Measurements from ENCODE around the gene OR7A5. TPM values are rescaled to one million over a fixed set of nuclear protein-coding genes. Genes with fewer than 3 reads are reported as not detected.

The OR7A5 gene
- total and polyA plus RNA-seq, 2 experiments from 2014 or later = not detected

- no peak overlapping the region for H3K4me2 ChIP-seq (ENCODE audit: unreplicated experiment)
- H4K20me1 ChIP-seq (ENCODE audit: insufficient read depth) = no peaks in the 10 kb centered on the region
- in situ Hi-C loops (cut with MboI) = no loop called here
- H3K36me3 ChIP-seq (ENCODE audit: low read depth) = no peaks in the 10 kb centered on the region
- no peak overlapping the region for H3K4me3 ChIP-seq
- H3F3A ChIP-seq (ENCODE audit: insufficient read depth) = no peaks in the 10 kb centered on the region
- H3K4me1 ChIP-seq (ENCODE audit: insufficient read depth) = no peaks in the 10 kb centered on the region
- TF ChIP-seq EZH2phosphoT487 (IDR thresholded peaks at IDR 0.05; ENCODE audit: insufficient read depth, low read depth) = no peak
- TF ChIP-seq EZH2 (IDR thresholded peaks at IDR 0.05; ENCODE audit: insufficient read depth, poor library complexity, severe bottlenecking) = no peak
- WGBS, 2 experiments (ENCODE audit: low coverage in 1 of 2, low lambda C conversion rate in 2 of 2, missing lambda C conversion rate in 2 of 2) = 2% methylated on average over 6 of the region's 6 CpGs
- H3K27me3 ChIP-seq (replicated peaks; ENCODE audit: insufficient read depth) = no peaks in the 10 kb centered on the region
- no peaks in the 10 kb centered on the region for H3K79me2 ChIP-seq (ENCODE audit: insufficient read depth)
- no peaks in the 10 kb centered on the region for H3K9me3 ChIP-seq (ENCODE audit: low read depth)
- no peak overlapping the region for H2AFZ ChIP-seq
- H3K27ac ChIP-seq = no peak overlapping the region
- H3K9me2 ChIP-seq (ENCODE audit: insufficient read depth) = no peaks in the 10 kb centered on the region
- H3K9ac ChIP-seq = no peak overlapping the region
- no peak for DNase-seq
Observed at GRCh38 chr19:14843578-14843977, 8.6 kb upstream of the OR7A5 start.

- H3K4me3 ChIP-seq = no peak overlapping the region
- WGBS, 2 experiments (ENCODE audit: low coverage in 1 of 2, low lambda C conversion rate in 2 of 2, missing lambda C conversion rate in 2 of 2) = 0% methylated on average over 2 of the region's 2 CpGs
- H3K9me3 ChIP-seq (ENCODE audit: low read depth) = no peaks in the 10 kb centered on the region
- H3K27ac ChIP-seq = no peak overlapping the region
- in situ Hi-C loops (cut with MboI) = no loop called here
- H3K36me3 ChIP-seq (ENCODE audit: low read depth) = no peaks in the 10 kb centered on the region
- TF ChIP-seq EZH2phosphoT487 (IDR thresholded peaks at IDR 0.05; ENCODE audit: insufficient read depth, low read depth) = no peak
- TF ChIP-seq EZH2 (IDR thresholded peaks at IDR 0.05; ENCODE audit: insufficient read depth, poor library complexity, severe bottlenecking) = no peak
- no peaks in the 10 kb centered on the region for H3K79me2 ChIP-seq (ENCODE audit: insufficient read depth)
- H3K9ac ChIP-seq = no peak overlapping the region
- H2AFZ ChIP-seq = no peak overlapping the region
- no peak overlapping the region for H3K4me2 ChIP-seq (ENCODE audit: unreplicated experiment)
- no peak for DNase-seq
- no peaks in the 10 kb centered on the region for H4K20me1 ChIP-seq (ENCODE audit: insufficient read depth)
- no peaks in the 10 kb centered on the region for H3K4me1 ChIP-seq (ENCODE audit: insufficient read depth)
- H3F3A ChIP-seq (ENCODE audit: insufficient read depth) = no peaks in the 10 kb centered on the region
- no peaks in the 10 kb centered on the region for H3K27me3 ChIP-seq (replicated peaks; ENCODE audit: insufficient read depth)
- no peaks in the 10 kb centered on the region for H3K9me2 ChIP-seq (ENCODE audit: insufficient read depth)
Observed at GRCh38 chr19:14843169-14843568, 8.2 kb upstream of the OR7A5 start.

GRCh38 chr19:14840206-14840605 is 5.2 kb upstream of the OR7A5 start:
- H2AFZ ChIP-seq = no peak overlapping the region
- H3K9ac ChIP-seq = no peak overlapping the region
- no peaks in the 10 kb centered on the region for H3K79me2 ChIP-seq (ENCODE audit: insufficient read depth)
- no peak overlapping the region for H3K4me3 ChIP-seq
- H3K4me1 ChIP-seq (ENCODE audit: insufficient read depth) = no peaks in the 10 kb centered on the region
- no peaks in the 10 kb centered on the region for H3K9me2 ChIP-seq (ENCODE audit: insufficient read depth)
- in situ Hi-C loops (cut with MboI) = no loop called here
- H3K27me3 ChIP-seq (replicated peaks; ENCODE audit: insufficient read depth) = no peaks in the 10 kb centered on the region
- H3F3A ChIP-seq (ENCODE audit: insufficient read depth) = no peaks in the 10 kb centered on the region
- DNase-seq = no peak
- TF ChIP-seq EZH2phosphoT487 (IDR thresholded peaks at IDR 0.05; ENCODE audit: insufficient read depth, low read depth) (no peak), EZH2 (IDR thresholded peaks at IDR 0.05; ENCODE audit: insufficient read depth, poor library complexity, severe bottlenecking) (no peak)
- H3K4me2 ChIP-seq (ENCODE audit: unreplicated experiment) = no peak overlapping the region
- H3K27ac ChIP-seq = no peak overlapping the region
- no peaks in the 10 kb centered on the region for H3K36me3 ChIP-seq (ENCODE audit: low read depth)
- no peaks in the 10 kb centered on the region for H3K9me3 ChIP-seq (ENCODE audit: low read depth)
- H4K20me1 ChIP-seq (ENCODE audit: insufficient read depth) = no peaks in the 10 kb centered on the region
- 0% methylated on average over 1 of the region's 1 CpG for WGBS, 2 experiments (ENCODE audit: low coverage in 1 of 2, low lambda C conversion rate in 2 of 2, missing lambda C conversion rate in 2 of 2)

GRCh38 chr19:14837391-14837790 is 2.4 kb upstream of the OR7A5 start:
- 8 to 9% methylated on average over 4 of the region's 4 CpGs for WGBS, 2 experiments (ENCODE audit: low coverage in 1 of 2, low lambda C conversion rate in 2 of 2, missing lambda C conversion rate in 2 of 2)
- TF ChIP-seq EZH2 (IDR thresholded peaks at IDR 0.05; ENCODE audit: insufficient read depth, poor library complexity, severe bottlenecking) (no peak), EZH2phosphoT487 (IDR thresholded peaks at IDR 0.05; ENCODE audit: insufficient read depth, low read depth) (no peak)
- H3K36me3 ChIP-seq (ENCODE audit: low read depth) = no peaks in the 10 kb centered on the region
- no peak overlapping the region for H2AFZ ChIP-seq
- H3F3A ChIP-seq (ENCODE audit: insufficient read depth) = no peaks in the 10 kb centered on the region
- H3K4me3 ChIP-seq = no peak overlapping the region
- H3K9me3 ChIP-seq (ENCODE audit: low read depth) = no peaks in the 10 kb centered on the region
- H3K27me3 ChIP-seq (replicated peaks; ENCODE audit: insufficient read depth) = no peaks in the 10 kb centered on the region
- H3K79me2 ChIP-seq (ENCODE audit: insufficient read depth) = no peaks in the 10 kb centered on the region
- no peaks in the 10 kb centered on the region for H4K20me1 ChIP-seq (ENCODE audit: insufficient read depth)
- H3K9me2 ChIP-seq (ENCODE audit: insufficient read depth) = no peaks in the 10 kb centered on the region
- H3K9ac ChIP-seq = no peak overlapping the region
- no peaks in the 10 kb centered on the region for H3K4me1 ChIP-seq (ENCODE audit: insufficient read depth)
- no peak overlapping the region for H3K27ac ChIP-seq
- in situ Hi-C loops (cut with MboI) = no loop called here
- no peak overlapping the region for H3K4me2 ChIP-seq (ENCODE audit: unreplicated experiment)
- no peak for DNase-seq

- Histone ChIP-seq H3K36me3 (ENCODE audit: low read depth) (no peaks in the 10 kb centered on the region), H3K27me3 (replicated peaks; ENCODE audit: insufficient read depth) (no peaks in the 10 kb centered on the region), H3K9me3 (ENCODE audit: low read depth) (no peaks in the 10 kb centered on the region), H4K20me1 (ENCODE audit: insufficient read depth) (no peaks in the 10 kb centered on the region), H3K4me3 (no peak overlapping the region), H2AFZ (no peak overlapping the region), H3K27ac (no peak overlapping the region), H3K9me2 (ENCODE audit: insufficient read depth) (no peaks in the 10 kb centered on the region), H3K4me1 (ENCODE audit: insufficient read depth) (no peaks in the 10 kb centered on the region), H3F3A (ENCODE audit: insufficient read depth) (no peaks in the 10 kb centered on the region), H3K79me2 (ENCODE audit: insufficient read depth) (no peaks in the 10 kb centered on the region), H3K9ac (no peak overlapping the region), H3K4me2 (ENCODE audit: unreplicated experiment) (no peak overlapping the region)
- 37 to 41% methylated on average over 4 of the region's 4 CpGs for WGBS, 2 experiments (ENCODE audit: low coverage in 1 of 2, low lambda C conversion rate in 2 of 2, missing lambda C conversion rate in 2 of 2)
- no peak for DNase-seq
- in situ Hi-C loops (cut with MboI) = no loop called here
- TF ChIP-seq EZH2phosphoT487 (IDR thresholded peaks at IDR 0.05; ENCODE audit: insufficient read depth, low read depth) (no peak), EZH2 (IDR thresholded peaks at IDR 0.05; ENCODE audit: insufficient read depth, poor library complexity, severe bottlenecking) (no peak)
Observed at GRCh38 chr19:14830702-14831101, 4.3 kb downstream of the OR7A5 start.

All from GM23248 (cell line).